ENCODE data around the gene DMGDH. TPM values are rescaled to one million over a fixed set of nuclear protein-coding genes. Genes with fewer than 3 reads are reported as not detected.

Gene DMGDH
- total and polyA plus RNA-seq, 10 of the 15 experiments (the other 5 are each of a cell fraction or from before 2014, with no cell fraction given), result 0.22 to 1.5 (median 0.44) TPM; not detected in 3

- Histone ChIP-seq H3K27ac (ENCODE audit: control insufficient read depth, insufficient read depth) (no peak overlapping the region), H2AFZ (ENCODE audit: control insufficient read depth, low read depth, low read length) (no peak overlapping the region), H3K4me1 (ENCODE audit: control insufficient read depth, insufficient read depth, low read length) (peaks cover 4% of the 10 kb centered on the region; the same call in 1 of the 2 replicates), H3K9me3 (replicated peaks; ENCODE audit: control insufficient read depth, insufficient read depth, low read length) (no peaks in the 10 kb centered on the region; the same call in 2 of the 3 replicates), H3K9ac (ENCODE audit: control insufficient read depth, insufficient read depth, low read length) (no peak overlapping the region), H3K79me2 (ENCODE audit: control insufficient read depth, insufficient read depth, low read length) (no peaks in the 10 kb centered on the region), H3K27me3 (replicated peaks in 1 of 2; ENCODE audit: control insufficient read depth in 2 of 2, insufficient read depth in 2 of 2, low read length in 1 of 2) (no peaks in the 10 kb centered on the region), H3K4me2 (ENCODE audit: control insufficient read depth, insufficient read depth) (no peak overlapping the region), H4K20me1 (ENCODE audit: control insufficient read depth, insufficient read depth) (no peaks in the 10 kb centered on the region), H3K36me3 (ENCODE audit: control insufficient read depth in 2 of 2, insufficient read depth in 2 of 2, low read length in 1 of 2) (no peaks in the 10 kb centered on the region), H3K4me3 (no peak overlapping the region)
- DNase-seq (ENCODE audit: low read depth, low spot score) (no peak), FAIRE-seq (no peak), ATAC-seq (no peak)
- WGBS (ENCODE audit: insufficient coverage, insufficient replicate concordance, low lambda C conversion rate, missing lambda C conversion rate), result 97% methylated on average over 2 of the region's 2 CpGs
- SMC1A ChIA-PET (ENCODE audit: uncharacterized antibody, unreplicated experiment), result interaction anchor here (0.6 to 0.9 kb wide), 4 partner anchors 9 to 91 kb away, joined by 3 to 4 read pairs (median 3); no protein-coding TSS in a partner anchor
- no TSS peak for BruUV-seq (replicated peaks)
- in situ Hi-C loops (cut with MboI) (no loop called here), intact Hi-C loops (cut with micrococcal nuclease; ENCODE audit: unreplicated experiment) (no loop called here)
- RAD21 ChIA-PET (ENCODE audit: unreplicated experiment), result no interaction called here
- POLR2A ChIA-PET, result no interaction called here
- CTCF ChIA-PET, result interaction anchor here (0.9 to 1.1 kb wide), 2 partner anchors 26 to 94 kb away, joined by 3 read pairs; no protein-coding TSS in a partner anchor
- TF ChIP-seq TBL1XR1 (IDR thresholded peaks at IDR 0.05; ENCODE audit: low read depth, low read length) (no peak), SIN3A (IDR thresholded peaks at IDR 0.05; ENCODE audit: low read depth, low read length) (no peak), NFXL1 (IDR thresholded peaks at IDR 0.05; ENCODE audit: borderline replicate concordance) (no peak), FOXM1 (IDR thresholded peaks at IDR 0.05; ENCODE audit: low read depth, low read length) (no peak), CEBPB (IDR thresholded peaks at IDR 0.05; ENCODE audit: borderline replicate concordance in 1 of 2, low read depth in 2 of 2, low read length in 2 of 2) (no peak), E2F8 (IDR thresholded peaks at IDR 0.05; ENCODE audit: low read depth, partially characterized antibody) (no peak), CREM (IDR thresholded peaks at IDR 0.05; ENCODE audit: low read depth) (no peak), MAX (IDR thresholded peaks at IDR 0.05; ENCODE audit: low read depth, low read length) (no peak), SRF (IDR thresholded peaks at IDR 0.05; ENCODE audit: low read depth in 2 of 2, low read length in 2 of 2) (no peak), FOXK2 (IDR thresholded peaks at IDR 0.05) (no peak), MEF2B (IDR thresholded peaks at IDR 0.05; ENCODE audit: partially characterized antibody, poor library complexity, severe bottlenecking) (no peak), RFX5 (IDR thresholded peaks at IDR 0.05; ENCODE audit: low read depth, low read length) (no peak), NR2F1 (conservative IDR thresholded peaks at IDR 0.05) (no peak), RAD21 (IDR thresholded peaks at IDR 0.05; ENCODE audit: insufficient read depth, low read depth, low read length) (no peak), PML (IDR thresholded peaks at IDR 0.05; ENCODE audit: low read length) (no peak), NKRF (conservative IDR thresholded peaks at IDR 0.05) (no peak), TCF12 (IDR thresholded peaks at IDR 0.05; ENCODE audit: low read depth, low read length) (no peak)
These were observed 72.4 kb downstream of the DMGDH start for GRCh38 chr5:78997090-78997489.

Measured in GM12878 (cell line).